Measurements from ENCODE around the gene NDUFS8. TPM values are rescaled to one million over a fixed set of nuclear protein-coding genes. Genes with fewer than 3 reads are reported as not detected.
A peak's percentile ranks its signal among the peaks of the same experiment; 100 is the strongest.

Gene NDUFS8
- total and polyA plus RNA-seq, 2 of the 13 experiments (the other 11 are each of a cell fraction or from before 2014, with no cell fraction given) = 96.7 to 158 TPM

DNA sequence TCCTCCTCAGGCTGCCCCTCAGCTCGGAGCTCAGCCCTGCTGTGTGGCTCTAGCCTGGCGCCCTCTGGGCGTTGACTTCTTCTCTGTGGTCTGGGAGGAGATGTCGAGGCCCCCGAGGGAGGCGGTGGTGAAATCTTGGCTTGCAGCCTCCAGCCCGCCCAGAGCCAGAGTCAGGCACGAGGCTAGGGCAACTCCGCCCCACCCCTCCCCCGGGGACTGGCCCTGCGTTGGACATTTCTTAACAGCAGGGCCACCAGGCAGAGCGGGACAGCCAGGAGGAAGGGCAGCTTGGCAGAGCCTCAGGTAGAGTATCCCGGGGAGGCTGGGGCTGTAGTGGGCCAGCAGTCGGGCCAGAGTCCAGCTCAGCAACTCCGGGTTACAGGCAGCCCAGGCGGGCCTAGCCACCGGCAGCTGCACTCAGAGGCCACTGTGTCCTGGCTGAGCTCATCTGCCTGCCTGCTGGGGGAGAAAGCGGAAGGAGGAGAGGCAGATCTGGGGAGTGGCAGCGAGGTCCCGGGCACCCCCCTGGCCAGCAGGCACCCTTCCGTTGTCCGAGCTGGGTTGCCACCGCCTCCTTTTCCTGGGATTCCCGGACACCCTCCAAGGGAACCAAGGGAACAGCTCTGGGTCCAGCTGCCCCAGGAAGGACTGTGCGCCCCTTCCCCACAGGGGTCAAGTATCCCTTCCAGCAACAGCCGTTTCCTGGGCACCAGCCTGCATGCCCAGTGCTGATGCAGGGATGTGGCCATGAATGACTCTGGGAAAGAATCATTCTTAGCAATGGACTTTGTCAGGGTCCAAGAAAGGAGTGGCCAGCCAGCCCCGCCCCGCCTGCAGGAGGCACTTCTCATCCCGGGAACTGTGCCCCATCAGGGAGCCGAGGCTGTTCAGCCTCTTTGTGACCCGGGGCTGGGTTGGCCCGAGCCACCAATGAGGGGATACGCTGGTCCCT is 20.1 kb upstream of the NDUFS8 start, which contains the start of gene ALDH3B1 (continued):
- no peak; the same call in 1 of the 2 replicates for TF ChIP-seq MED1 (CRISPR knock-in tag; IDR thresholded peaks at IDR 0.05)
- TF ChIP-seq, protein P1, sequence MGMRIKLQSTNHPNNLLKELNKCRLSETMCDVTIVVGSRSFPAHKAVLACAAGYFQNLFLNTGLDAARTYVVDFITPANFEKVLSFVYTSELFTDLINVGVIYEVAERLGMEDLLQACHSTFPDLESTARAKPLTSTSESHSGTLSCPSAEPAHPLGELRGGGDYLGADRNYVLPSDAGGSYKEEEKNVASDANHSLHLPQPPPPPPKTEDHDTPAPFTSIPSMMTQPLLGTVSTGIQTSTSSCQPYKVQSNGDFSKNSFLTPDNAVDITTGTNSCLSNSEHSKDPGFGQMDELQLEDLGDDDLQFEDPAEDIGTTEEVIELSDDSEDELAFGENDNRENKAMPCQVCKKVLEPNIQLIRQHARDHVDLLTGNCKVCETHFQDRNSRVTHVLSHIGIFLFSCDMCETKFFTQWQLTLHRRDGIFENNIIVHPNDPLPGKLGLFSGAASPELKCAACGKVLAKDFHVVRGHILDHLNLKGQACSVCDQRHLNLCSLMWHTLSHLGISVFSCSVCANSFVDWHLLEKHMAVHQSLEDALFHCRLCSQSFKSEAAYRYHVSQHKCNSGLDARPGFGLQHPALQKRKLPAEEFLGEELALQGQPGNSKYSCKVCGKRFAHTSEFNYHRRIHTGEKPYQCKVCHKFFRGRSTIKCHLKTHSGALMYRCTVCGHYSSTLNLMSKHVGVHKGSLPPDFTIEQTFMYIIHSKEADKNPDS (CRISPR knock-in tag; IDR thresholded peaks at IDR 0.05) = 0 out of 2 replicates have a peak, but pooled peaks have one; percentile 23
- TF ChIP-seq ELF3 (CRISPR knock-in tag; IDR thresholded peaks at IDR 0.05) = no peak; the same call in 1 of the 2 replicates
- no peak for TF ChIP-seq ZNF589 (CRISPR knock-in tag; conservative IDR thresholded peaks at IDR 0.05)
- no peak for TF ChIP-seq RBM22 (optimal IDR thresholded peaks at IDR 0.05; ENCODE audit: low read length)
- no peak for TF ChIP-seq PCBP1 (IDR thresholded peaks at IDR 0.05; ENCODE audit: borderline replicate concordance, low read depth, low read length)
- TF ChIP-seq, protein P2, sequence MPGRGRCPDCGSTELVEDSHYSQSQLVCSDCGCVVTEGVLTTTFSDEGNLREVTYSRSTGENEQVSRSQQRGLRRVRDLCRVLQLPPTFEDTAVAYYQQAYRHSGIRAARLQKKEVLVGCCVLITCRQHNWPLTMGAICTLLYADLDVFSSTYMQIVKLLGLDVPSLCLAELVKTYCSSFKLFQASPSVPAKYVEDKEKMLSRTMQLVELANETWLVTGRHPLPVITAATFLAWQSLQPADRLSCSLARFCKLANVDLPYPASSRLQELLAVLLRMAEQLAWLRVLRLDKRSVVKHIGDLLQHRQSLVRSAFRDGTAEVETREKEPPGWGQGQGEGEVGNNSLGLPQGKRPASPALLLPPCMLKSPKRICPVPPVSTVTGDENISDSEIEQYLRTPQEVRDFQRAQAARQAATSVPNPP (CRISPR knock-in tag; IDR thresholded peaks at IDR 0.05) = no peak
- TF ChIP-seq ZSCAN29 (CRISPR knock-in tag; conservative IDR thresholded peaks at IDR 0.05) = peak; percentile 73; the same call in 1 of the 2 replicates
- TF ChIP-seq, protein P3, sequence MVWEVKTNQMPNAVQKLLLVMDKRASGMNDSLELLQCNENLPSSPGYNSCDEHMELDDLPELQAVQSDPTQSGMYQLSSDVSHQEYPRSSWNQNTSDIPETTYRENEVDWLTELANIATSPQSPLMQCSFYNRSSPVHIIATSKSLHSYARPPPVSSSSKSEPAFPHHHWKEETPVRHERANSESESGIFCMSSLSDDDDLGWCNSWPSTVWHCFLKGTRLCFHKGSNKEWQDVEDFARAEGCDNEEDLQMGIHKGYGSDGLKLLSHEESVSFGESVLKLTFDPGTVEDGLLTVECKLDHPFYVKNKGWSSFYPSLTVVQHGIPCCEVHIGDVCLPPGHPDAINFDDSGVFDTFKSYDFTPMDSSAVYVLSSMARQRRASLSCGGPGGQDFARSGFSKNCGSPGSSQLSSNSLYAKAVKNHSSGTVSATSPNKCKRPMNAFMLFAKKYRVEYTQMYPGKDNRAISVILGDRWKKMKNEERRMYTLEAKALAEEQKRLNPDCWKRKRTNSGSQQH (CRISPR knock-in tag; IDR thresholded peaks at IDR 0.05; ENCODE audit: low read depth) = no peak
- TF ChIP-seq FOXA3 (CRISPR knock-in tag; IDR thresholded peaks at IDR 0.05) = no peak
- TF ChIP-seq ZNF33A (CRISPR knock-in tag; IDR thresholded peaks at IDR 0.05; ENCODE audit: borderline replicate concordance) = no peak
- TF ChIP-seq MXI1 (IDR thresholded peaks at IDR 0.05; ENCODE audit: borderline replicate concordance, low read depth, low read length) = no peak
- peak; percentile 74; the same call in 1 of the 2 replicates for TF ChIP-seq ZBTB20 (CRISPR knock-in tag; IDR thresholded peaks at IDR 0.05; ENCODE audit: borderline replicate concordance, low read depth)
- TF ChIP-seq GZF1 (CRISPR knock-in tag; IDR thresholded peaks at IDR 0.05) = peak; percentile 69; the same call in 1 of the 2 replicates
- no peak for TF ChIP-seq ZNF337 (CRISPR knock-in tag; IDR thresholded peaks at IDR 0.05; ENCODE audit: borderline replicate concordance, low read depth)
- peak; percentile 65; the same call in 1 of the 2 replicates for TF ChIP-seq KDM2A (CRISPR knock-in tag; IDR thresholded peaks at IDR 0.05; ENCODE audit: borderline replicate concordance, low read depth)
- 0 out of 2 replicates have a peak, but pooled peaks have one; percentile 25 for TF ChIP-seq ELF1 (CRISPR knock-in tag; IDR thresholded peaks at IDR 0.05)
